Measurements from ENCODE around the gene PFDN1.

Gene PFDN1

GRCh38 chr5:140253985-140254384 lies 48.9 kb downstream of the PFDN1 start:
- TF ChIP-seq CTCF (IDR thresholded peaks at IDR 0.05; ENCODE audit: low read length) (no peak), EZH2 (IDR thresholded peaks at IDR 0.05; ENCODE audit: borderline replicate concordance, low read length) (no peak)
- H3K79me2 ChIP-seq (ENCODE audit: insufficient read depth, low read length), result no peaks in the 10 kb centered on the region
- no peak overlapping the region for H3K4me2 ChIP-seq (ENCODE audit: low read length)

GRCh38 chr5:140252470-140253126 lies 50.3 kb downstream of the PFDN1 start:
- H3K79me2 ChIP-seq (ENCODE audit: insufficient read depth, low read length), result no peaks in the 10 kb centered on the region; the same call in 1 of the 2 replicates

More at GRCh38 chr5:140253985-140254384, 48.9 kb downstream of the PFDN1 start:
- no peaks in the 10 kb centered on the region for H3K9me2 ChIP-seq (ENCODE audit: low read depth, low read length)
- H2AFZ ChIP-seq (ENCODE audit: low read length), result no peak overlapping the region
- H3K36me3 ChIP-seq (ENCODE audit: insufficient read depth, low read length), result peaks cover 18% of the 10 kb centered on the region; the same call in 1 of the 2 replicates
- no peak overlapping the region for H3K9ac ChIP-seq (ENCODE audit: low read length)
- H3K27ac ChIP-seq (ENCODE audit: low read depth, low read length, poor library complexity, severe bottlenecking), result peak overlapping the region; percentile 84
- H3K4me3 ChIP-seq (ENCODE audit: low read depth, low read length, poor library complexity, severe bottlenecking), result no peak overlapping the region
- no peaks in the 10 kb centered on the region for H4K20me1 ChIP-seq (ENCODE audit: insufficient read depth, low read length)
- H3K9me3 ChIP-seq (ENCODE audit: low read length), result no peaks in the 10 kb centered on the region
- H3F3A ChIP-seq (ENCODE audit: insufficient read depth, low read length), result peaks cover 7% of the 10 kb centered on the region
- peaks cover 65% of the 10 kb centered on the region for H3K4me1 ChIP-seq (ENCODE audit: insufficient read depth, low read length, severe bottlenecking)
- no peaks in the 10 kb centered on the region for H3K27me3 ChIP-seq (ENCODE audit: insufficient read depth, low read length)

GRCh38 chr5:140251527-140251973 lies 51.4 kb downstream of the PFDN1 start:
- Histone ChIP-seq H3F3A (ENCODE audit: insufficient read depth, low read length) (peaks cover 9% of the 10 kb centered on the region), H3K4me3 (ENCODE audit: low read depth, low read length, poor library complexity, severe bottlenecking) (peak overlapping the region; percentile 8), H3K9me2 (ENCODE audit: low read depth, low read length) (no peaks in the 10 kb centered on the region), H3K79me2 (ENCODE audit: insufficient read depth, low read length) (no peaks in the 10 kb centered on the region; the same call in 1 of the 2 replicates), H3K4me2 (ENCODE audit: low read length) (peak overlapping the region; percentile 55), H3K4me1 (ENCODE audit: insufficient read depth, low read length, severe bottlenecking) (peaks cover 77% of the 10 kb centered on the region), H3K9me3 (ENCODE audit: low read length) (no peaks in the 10 kb centered on the region), H3K36me3 (ENCODE audit: insufficient read depth, low read length) (peaks cover 8% of the 10 kb centered on the region; the same call in 1 of the 2 replicates), H3K27me3 (ENCODE audit: insufficient read depth, low read length) (no peaks in the 10 kb centered on the region), H4K20me1 (ENCODE audit: insufficient read depth, low read length) (no peaks in the 10 kb centered on the region), H3K27ac (ENCODE audit: low read depth, low read length, poor library complexity, severe bottlenecking) (peak overlapping the region; percentile 84), H3K9ac (ENCODE audit: low read length) (peak overlapping the region; percentile 33; the same call in 1 of the 2 replicates), H2AFZ (ENCODE audit: low read length) (no peak overlapping the region)
- TF ChIP-seq EZH2 (IDR thresholded peaks at IDR 0.05; ENCODE audit: borderline replicate concordance, low read length) (no peak), CTCF (IDR thresholded peaks at IDR 0.05; ENCODE audit: low read length) (no peak)

More at GRCh38 chr5:140252470-140253126, 50.3 kb downstream of the PFDN1 start:
- Histone ChIP-seq H3K9ac (ENCODE audit: low read length) (peak overlapping the region; percentile 33), H3K27me3 (ENCODE audit: insufficient read depth, low read length) (no peaks in the 10 kb centered on the region), H2AFZ (ENCODE audit: low read length) (no peak overlapping the region), H3K9me3 (ENCODE audit: low read length) (no peaks in the 10 kb centered on the region), H3K4me1 (ENCODE audit: insufficient read depth, low read length, severe bottlenecking) (peaks cover 70% of the 10 kb centered on the region), H3K4me3 (ENCODE audit: low read depth, low read length, poor library complexity, severe bottlenecking) (no peak overlapping the region), H3K36me3 (ENCODE audit: insufficient read depth, low read length) (peaks cover 8% of the 10 kb centered on the region; the same call in 1 of the 2 replicates), H4K20me1 (ENCODE audit: insufficient read depth, low read length) (no peaks in the 10 kb centered on the region), H3K4me2 (ENCODE audit: low read length) (peak overlapping the region; percentile 55), H3K9me2 (ENCODE audit: low read depth, low read length) (no peaks in the 10 kb centered on the region), H3K27ac (ENCODE audit: low read depth, low read length, poor library complexity, severe bottlenecking) (peak overlapping the region; percentile 84), H3F3A (ENCODE audit: insufficient read depth, low read length) (peaks cover 9% of the 10 kb centered on the region)
- TF ChIP-seq EZH2 (IDR thresholded peaks at IDR 0.05; ENCODE audit: borderline replicate concordance, low read length) (no peak), CTCF (IDR thresholded peaks at IDR 0.05; ENCODE audit: low read length) (no peak)
